H1 (cell line): Measurements from ENCODE around the gene WRAP73. TPM values are rescaled to one million over a fixed set of nuclear protein-coding genes. Genes with fewer than 3 reads are reported as not detected.

ENCODE experiments used
- CTCF ChIA-PET: fragments of 300-600 bp; sonication (Branson Sonifier 250); formaldehyde crosslinking; loops from one replicate; lab custom pipeline; 2021; ENCODE audit not compliant: partially characterized antibody; lab: Charles Lee
- POLR2A ChIA-PET: fragments of 300-600 bp; sonication (Branson Sonifier 250); formaldehyde crosslinking; loops from one replicate; lab custom pipeline; 2021; ENCODE audit warnings: inconsistent platforms; ENCODE audit not compliant: partially characterized antibody; lab: Charles Lee
- DNase-seq, 2 experiments: peaks; one replicate each; pipeline versions ENCODE4 v3.0.0 to v3.0.0-alpha.2; 2010 to 2022; ENCODE audit warnings: low spot score in 2 of 2, low read depth in 1 of 2, mixed read lengths in 1 of 2
- FAIRE-seq: peaks from 2 replicates; lab custom pipeline; 2011; peaks lifted over from hg19 to GRCh38; lab: Jason Lieb, UNC
- H2AFZ ChIP-seq: 2 replicates; pipeline ENCODE4 v1.8.1; 2012; ENCODE audit warnings: low read length, inconsistent platforms
- H2AK5ac ChIP-seq: 2 replicates; pipeline ENCODE4 v1.6.1; 2013; ENCODE audit warnings: low read depth, low read length
- H2BK120ac ChIP-seq: replicated peaks from 2 replicates; pipeline ENCODE3; 2013; ENCODE audit warnings: low read depth, low read length, inconsistent platforms
- H2BK12ac ChIP-seq: 2 replicates; pipeline ENCODE4 v1.6.1; 2013; ENCODE audit warnings: low read depth, low read length
- H2BK15ac ChIP-seq: 2 replicates; pipeline ENCODE4 v1.6.1; 2013; ENCODE audit warnings: low read length
- H2BK20ac ChIP-seq: 2 replicates; pipeline ENCODE4 v1.6.1; 2013; ENCODE audit warnings: low read length
- H2BK5ac ChIP-seq: 2 replicates; pipeline ENCODE4 v1.6.1; 2013; ENCODE audit warnings: low read depth, low read length
- H3K14ac ChIP-seq: 2 replicates; pipeline ENCODE4 v1.6.1; 2013; ENCODE audit warnings: inconsistent platforms; ENCODE audit not compliant: insufficient read length
- H3K18ac ChIP-seq: 2 replicates; pipeline ENCODE4 v1.6.1; 2013; ENCODE audit warnings: low read length; ENCODE audit errors: extremely low read depth
- H3K23ac ChIP-seq: 2 replicates; pipeline ENCODE4 v1.6.1; 2013; ENCODE audit warnings: inconsistent platforms; ENCODE audit not compliant: insufficient read length
- H3K23me2 ChIP-seq: 2 replicates; pipeline ENCODE4 v1.6.1; 2013; ENCODE audit warnings: low read depth, low read length
- H3K27ac ChIP-seq: 2 replicates; pipeline ENCODE4 v1.6.1; 2011; ENCODE audit warnings: low read depth, low read length, inconsistent platforms
- H3K27me3 ChIP-seq, 4 experiments: replicated peaks in 1 of 4; 1 replicate in 1 of 4; 2 replicates in 3 of 4; pipeline versions ENCODE4 v1.6.1 to v1.8.1; 2011 to 2013; ENCODE audit warnings: low read length in 3 of 4, mild to moderate bottlenecking in 3 of 4, inconsistent platforms in 2 of 4, mixed read lengths in 2 of 4, moderate library complexity in 1 of 4; ENCODE audit not compliant: control insufficient read depth in 3 of 4, insufficient read depth in 3 of 4; ENCODE audit errors: extremely low read depth in 1 of 4
- H3K36me3 ChIP-seq, 4 experiments: 2 replicates each; pipeline versions ENCODE4 v1.6.1 to v1.8.1; 2011 to 2013; ENCODE audit warnings: mild to moderate bottlenecking in 4 of 4, low read length in 3 of 4, moderate library complexity in 2 of 4, control low read depth in 1 of 4, inconsistent platforms in 1 of 4; ENCODE audit not compliant: insufficient read depth in 4 of 4, control insufficient read depth in 2 of 4
- H3K4ac ChIP-seq: replicated peaks from 2 replicates; pipeline ENCODE3; 2013; ENCODE audit warnings: low read length, low read depth, mixed read lengths, inconsistent platforms; ENCODE audit not compliant: insufficient read length
- H3K4me1 ChIP-seq, 4 experiments: replicated peaks in 1 of 4; 1 replicate in 1 of 4; 2 replicates in 3 of 4; pipeline versions ENCODE4 v1.6.1 to v1.8.1; 2011 to 2013; ENCODE audit warnings: low read length in 3 of 4, inconsistent platforms in 2 of 4, mixed read lengths in 1 of 4; ENCODE audit not compliant: insufficient read depth in 4 of 4, control insufficient read depth in 3 of 4
- H3K4me2 ChIP-seq, 2 experiments: 2 replicates each; pipeline versions ENCODE4 v1.6.1 to v1.8.1; 2011 to 2013; ENCODE audit warnings: low read depth in 2 of 2, low read length in 2 of 2, control low read depth in 1 of 2, inconsistent platforms in 1 of 2, mild to moderate bottlenecking in 1 of 2; ENCODE audit not compliant: insufficient read depth in 1 of 2
- H3K4me3 ChIP-seq, 4 experiments: fragments of 200-600, 300-600 bp in 1 of 4; sonication (generic), shearing (Covaris generic), sonication (Bioruptor Twin) in 1 of 4; 2 replicates each; pipeline versions ENCODE4 v1.5.1 to v1.8.1; 2011 to 2016; ENCODE audit warnings: low read length in 4 of 4, low read depth in 3 of 4, control low read depth in 2 of 4, inconsistent platforms in 2 of 4, mild to moderate bottlenecking in 2 of 4, mixed read lengths in 1 of 4, moderate library complexity in 1 of 4; ENCODE audit not compliant: insufficient read depth in 2 of 4; ENCODE audit errors: extremely low read depth in 1 of 4
- H3K56ac ChIP-seq: replicated peaks from 2 replicates; pipeline ENCODE3; 2013; ENCODE audit warnings: low read depth, mild to moderate bottlenecking, mixed read lengths, low read length, inconsistent platforms; ENCODE audit not compliant: insufficient read length
- H3K79me1 ChIP-seq: 2 replicates; pipeline ENCODE4 v1.6.1; 2013; ENCODE audit warnings: low read depth, low read length, control low read depth
- H3K79me2 ChIP-seq, 2 experiments: 2 replicates each; pipeline versions ENCODE4 v1.6.1 to v1.8.1; 2012 to 2013; ENCODE audit warnings: low read length in 2 of 2, mild to moderate bottlenecking in 2 of 2, inconsistent platforms in 1 of 2; ENCODE audit not compliant: insufficient read depth in 2 of 2, control insufficient read depth in 1 of 2
- H3K9ac ChIP-seq, 4 experiments: replicated peaks in 1 of 4; 1 replicate in 1 of 4; 2 replicates in 3 of 4; pipeline versions ENCODE4 v1.6.1 to v1.8.1; 2011 to 2013; ENCODE audit warnings: low read depth in 3 of 4, low read length in 3 of 4, control low read depth in 2 of 4, mild to moderate bottlenecking in 2 of 4, moderate library complexity in 2 of 4, inconsistent platforms in 1 of 4; ENCODE audit errors: extremely low read depth in 1 of 4
- H3K9me3 ChIP-seq, 2 experiments: 2 replicates each; pipeline versions ENCODE4 v1.6.1 to v1.8.1; 2012 to 2013; ENCODE audit warnings: mild to moderate bottlenecking in 2 of 2, moderate library complexity in 2 of 2, control low read depth in 1 of 2, inconsistent platforms in 1 of 2, low read depth in 1 of 2, low read length in 1 of 2, mixed read lengths in 1 of 2; ENCODE audit not compliant: insufficient read depth in 2 of 2
- H4K20me1 ChIP-seq, 2 experiments: replicated peaks in 1 of 2; 2 replicates each; pipeline versions ENCODE3 to v1.8.1; 2011 to 2013; ENCODE audit warnings: inconsistent platforms in 2 of 2, low read length in 2 of 2, mild to moderate bottlenecking in 1 of 2; ENCODE audit not compliant: insufficient read depth in 2 of 2, control insufficient read depth in 1 of 2
- H4K5ac ChIP-seq: 2 replicates; pipeline ENCODE4 v1.6.1; 2013; ENCODE audit warnings: low read length, low read depth, mixed read lengths, inconsistent platforms; ENCODE audit not compliant: insufficient read length
- H4K8ac ChIP-seq: 2 replicates; pipeline ENCODE4 v1.8.0; 2013; ENCODE audit warnings: mild to moderate bottlenecking, moderate library complexity, low read length, inconsistent platforms; ENCODE audit not compliant: insufficient read depth; ENCODE audit errors: extremely low read depth
- H4K91ac ChIP-seq: replicated peaks from 2 replicates; pipeline ENCODE3; 2013; ENCODE audit warnings: low read length, mixed read lengths, inconsistent platforms; ENCODE audit not compliant: insufficient read length
- EGR1 ChIP-seq: IDR thresholded peaks from 2 replicates; pipeline ENCODE4 v1.6.1; 2011; ENCODE audit warnings: low read depth, low read length, borderline replicate concordance
- WGBS, 2 experiments: shearing (Covaris generic) in 1 of 2; methylation state at CpG; one replicate each; pipeline versions ENCODE4 v1.1.6 to v1.1.7; 2013 to 2015; ENCODE audit warnings: low lambda C conversion rate in 2 of 2, mixed read lengths in 2 of 2, inconsistent platforms in 1 of 2, low coverage in 1 of 2, missing lambda C conversion rate in 1 of 2; ENCODE audit not compliant: insufficient replicate concordance in 2 of 2, insufficient coverage in 1 of 2, insufficient read length in 1 of 2; ENCODE audit errors: extremely low coverage in 1 of 2, missing lambda C conversion rate in 1 of 2; 5-methylcytosine and 5-hydroxymethylcytosine counted together
- polyA plus RNA-seq, 7 experiments: library from polyadenylated mRNA; depleted of rRNA in 3 of 7; stranded (reverse) in 5 of 7; unstranded in 2 of 7; fragments of >200 nt in 5 of 7; fragments of 200-250 nt in 2 of 7; gene quantifications; 1 replicate in 5 of 7; 2 replicates in 1 of 7; 4 replicates in 1 of 7; pipeline versions ENCODE4 v1.2.1 to v1.2.3, GENCODE V29; 2011 to 2013; ENCODE audit warnings: missing spikeins in 2 of 7, mixed read lengths in 2 of 7
- total RNA-seq: library from RNA; stranded (reverse); fragmentation: NEBNext Ultra II Directional; extraction: Animal tissue kit (Norgen Biotek cat#: 25700); gene quantifications from 2 replicates; pipeline ENCODE4 v1.2.1, GENCODE V29; 2021

Gene WRAP73
- total and polyA plus RNA-seq, 2 of the 8 experiments (the other 6 are each of a cell fraction or from before 2014, with no cell fraction given): 30.3 to 50.7 TPM

GRCh38 chr1:3669971-3670431, 20.1 kb upstream of the WRAP73 start:
- Histone ChIP-seq H3K4me1 (peaks cover 0 to 26% (median 18%) of the 10 kb centered on the region in 4 experiments; a peak in 6 of 7 replicates), H3K4ac (no peak overlapping the region), H4K20me1 (peaks cover 0 to 1% of the 10 kb centered on the region in 2 experiments), H3K36me3 (no peaks in the 10 kb centered on the region), H3K9me3 (no peaks in the 10 kb centered on the region), H2BK20ac (no peak overlapping the region), H2BK15ac (no peak overlapping the region), H3K23me2 (peaks cover 2% of the 10 kb centered on the region; the same call in 1 of the 2 replicates), H2AFZ (no peak overlapping the region), H2BK5ac (no peak overlapping the region), H2BK120ac (no peak overlapping the region), H3K14ac (no peak overlapping the region), H2BK12ac (no peak overlapping the region), H2AK5ac (no peak overlapping the region), H3K9ac (no peak overlapping the region; a peak in 2 of 7 replicates), H3K18ac (no peak overlapping the region), H3K56ac (no peak overlapping the region), H3K27me3 (peaks cover 0 to 3% (median 0%) of the 10 kb centered on the region in 4 experiments; a peak in 3 of 7 replicates), H4K5ac (no peak overlapping the region), H4K91ac (no peak overlapping the region), H3K27ac (no peak overlapping the region), H3K79me1 (no peaks in the 10 kb centered on the region), H3K4me3 (no peak overlapping the region), H3K23ac (no peak overlapping the region), H4K8ac (no peak overlapping the region), H3K79me2 (no peaks in the 10 kb centered on the region), H3K4me2 (no peak overlapping the region)
- WGBS, 2 experiments: 75% methylated on average over 8 of the region's 9 CpGs; no CpG with 5 or more reads in 1 of the 2 experiments
- ChIA-PET POLR2A (interaction anchor here (0.8 kb wide), 1 partner anchor 40 kb away, joined by 3 read pairs; no protein-coding TSS in a partner anchor), CTCF (interaction anchor here (1.6 kb wide), 3 partner anchors 51 to 78 kb away, joined by 3 to 6 read pairs (median 4); no protein-coding TSS in a partner anchor)
- DNase-seq: no peak
- no peak for FAIRE-seq
- no peak for TF ChIP-seq EGR1
